ENCODE data around the gene PLXNA2. TPM values are rescaled to one million over a fixed set of nuclear protein-coding genes. Genes with fewer than 3 reads are reported as not detected.

PLXNA2 gene
- total RNA-seq, 1 donor from 2014 or later = 0.44 TPM

GRCh38 chr1:208166340-208167138, 77.6 kb downstream of the PLXNA2 start:
- intact Hi-C loops (cut with micrococcal nuclease) = no loop called here

GRCh38 chr1:208165659-208166058, 78.5 kb downstream of the PLXNA2 start:
- intact Hi-C loops (cut with micrococcal nuclease) = no loop called here

GRCh38 chr1:208164609-208165008, 79.6 kb downstream of the PLXNA2 start:
- intact Hi-C loops (cut with micrococcal nuclease) = no loop called here

GRCh38 chr1:208163539-208163938, 80.6 kb downstream of the PLXNA2 start:
- intact Hi-C loops (cut with micrococcal nuclease) = no loop called here

- intact Hi-C loops (cut with micrococcal nuclease) = no loop called here
These were observed 81.3 kb downstream of the PLXNA2 start for GRCh38 chr1:208162903-208163302.

- intact Hi-C loops (cut with micrococcal nuclease) = no loop called here
These were observed 82.4 kb downstream of the PLXNA2 start for GRCh38 chr1:208161656-208162375.

GRCh38 chr1:208161005-208161404, 83.2 kb downstream of the PLXNA2 start:
- intact Hi-C loops (cut with micrococcal nuclease) = no loop called here

- intact Hi-C loops (cut with micrococcal nuclease) = no loop called here
These were observed 83.8 kb downstream of the PLXNA2 start for GRCh38 chr1:208160259-208160819.

GRCh38 chr1:208159555-208160258, 84.5 kb downstream of the PLXNA2 start:
- intact Hi-C loops (cut with micrococcal nuclease) = no loop called here

GRCh38 chr1:208158640-208159554, 85.3 kb downstream of the PLXNA2 start:
- intact Hi-C loops (cut with micrococcal nuclease) = no loop called here

- intact Hi-C loops (cut with micrococcal nuclease) = no loop called here
These were observed 86.4 kb downstream of the PLXNA2 start for GRCh38 chr1:208157769-208158168.

GRCh38 chr1:208156741-208157140, 87.4 kb downstream of the PLXNA2 start:
- intact Hi-C loops (cut with micrococcal nuclease) = no loop called here

- intact Hi-C loops (cut with micrococcal nuclease) = no loop called here
These were observed 87.9 kb downstream of the PLXNA2 start for GRCh38 chr1:208156310-208156709.

GRCh38 chr1:208154679-208155642, 89.2 kb downstream of the PLXNA2 start:
- intact Hi-C loops (cut with micrococcal nuclease) = no loop called here

GRCh38 chr1:208154040-208154439, 90.1 kb downstream of the PLXNA2 start:
- intact Hi-C loops (cut with micrococcal nuclease) = no loop called here

GRCh38 chr1:208153386-208153785, 90.8 kb downstream of the PLXNA2 start:
- intact Hi-C loops (cut with micrococcal nuclease) = no loop called here

- intact Hi-C loops (cut with micrococcal nuclease) = no loop called here
These were observed 92.2 kb downstream of the PLXNA2 start for GRCh38 chr1:208151728-208152598.

GRCh38 chr1:208150833-208151458, 93.2 kb downstream of the PLXNA2 start:
- intact Hi-C loops (cut with micrococcal nuclease) = no loop called here

Data from T-helper 1 cell treated with Interleukin-12 subunit alpha and Interleukin-12 subunit beta and Interleukin-4 antibody, amounts not matched to agents 30 ng/mL and 1 ng/mL, for 36 hours (primary cell).